HG03103 (cell line): ENCODE measurements around the gene ADAMTSL5.

Source experiments
- ATAC-seq: cut with Tn5 transposase; IDR thresholded peaks from one replicate; pipeline ENCODE4 v1.9.1; 2021; ENCODE audit warnings: low read depth; ENCODE audit not compliant: unreplicated experiment

The ADAMTSL5 gene

GRCh38 chr19:1497578-1498235 lies 15.1 kb downstream of the ADAMTSL5 start:
- ATAC-seq = no peak

- ATAC-seq = no peak
Measured at GRCh38 chr19:1496714-1497577, 15.9 kb downstream of the ADAMTSL5 start.

GRCh38 chr19:1495799-1496713 lies 16.8 kb downstream of the ADAMTSL5 start:
- ATAC-seq = no peak

- ATAC-seq = no peak
Measured at GRCh38 chr19:1495051-1495798, 17.6 kb downstream of the ADAMTSL5 start.

DNA sequence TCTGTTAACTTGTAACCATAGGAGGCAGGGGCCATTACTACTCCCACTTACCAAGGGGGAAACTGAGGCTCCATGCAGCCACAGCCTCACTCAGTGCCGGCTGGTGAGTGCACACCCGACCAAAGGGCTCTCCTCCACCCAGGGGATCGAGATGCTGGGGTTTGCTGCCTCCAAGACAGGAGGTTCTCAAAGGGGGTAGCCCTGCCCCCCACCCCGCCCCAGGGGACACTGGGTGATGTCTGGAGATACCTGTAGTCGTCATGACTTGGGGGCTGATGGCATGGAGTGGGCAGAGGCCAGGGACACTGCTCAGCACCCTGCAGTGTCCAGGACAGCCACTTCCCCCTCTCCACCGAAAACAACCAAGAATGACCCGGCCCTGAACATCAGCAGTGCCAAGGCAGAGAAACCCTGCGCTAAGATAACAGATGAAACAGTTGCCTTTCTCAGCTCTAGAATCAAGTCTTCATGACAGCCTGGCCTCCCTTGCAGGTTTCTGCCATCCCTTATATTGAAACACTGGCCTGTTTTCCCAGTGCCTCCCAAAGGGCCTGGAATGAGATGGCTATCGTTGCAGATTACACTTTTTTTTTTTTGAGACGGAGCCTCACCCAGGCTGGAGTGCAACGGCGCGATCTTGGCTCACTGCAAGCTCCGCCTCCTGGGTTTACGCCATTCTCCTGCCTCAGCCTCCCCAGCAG lies 18.6 kb downstream of the ADAMTSL5 start:
- no peak for ATAC-seq

GRCh38 chr19:1492474-1493006 lies 20.3 kb downstream of the ADAMTSL5 start:
- ATAC-seq = no peak

- no peak for ATAC-seq
Measured at GRCh38 chr19:1491849-1492170, 21.0 kb downstream of the ADAMTSL5 start.

GRCh38 chr19:1491114-1491848 lies 21.5 kb downstream of the ADAMTSL5 start, which contains the start of gene REEP6:
Gene REEP6, plus strand, starts transcription at chr19:1491181. Its CDS starts 89 bp downstream, at chr19:1491270.
- ATAC-seq = no peak

DNA sequence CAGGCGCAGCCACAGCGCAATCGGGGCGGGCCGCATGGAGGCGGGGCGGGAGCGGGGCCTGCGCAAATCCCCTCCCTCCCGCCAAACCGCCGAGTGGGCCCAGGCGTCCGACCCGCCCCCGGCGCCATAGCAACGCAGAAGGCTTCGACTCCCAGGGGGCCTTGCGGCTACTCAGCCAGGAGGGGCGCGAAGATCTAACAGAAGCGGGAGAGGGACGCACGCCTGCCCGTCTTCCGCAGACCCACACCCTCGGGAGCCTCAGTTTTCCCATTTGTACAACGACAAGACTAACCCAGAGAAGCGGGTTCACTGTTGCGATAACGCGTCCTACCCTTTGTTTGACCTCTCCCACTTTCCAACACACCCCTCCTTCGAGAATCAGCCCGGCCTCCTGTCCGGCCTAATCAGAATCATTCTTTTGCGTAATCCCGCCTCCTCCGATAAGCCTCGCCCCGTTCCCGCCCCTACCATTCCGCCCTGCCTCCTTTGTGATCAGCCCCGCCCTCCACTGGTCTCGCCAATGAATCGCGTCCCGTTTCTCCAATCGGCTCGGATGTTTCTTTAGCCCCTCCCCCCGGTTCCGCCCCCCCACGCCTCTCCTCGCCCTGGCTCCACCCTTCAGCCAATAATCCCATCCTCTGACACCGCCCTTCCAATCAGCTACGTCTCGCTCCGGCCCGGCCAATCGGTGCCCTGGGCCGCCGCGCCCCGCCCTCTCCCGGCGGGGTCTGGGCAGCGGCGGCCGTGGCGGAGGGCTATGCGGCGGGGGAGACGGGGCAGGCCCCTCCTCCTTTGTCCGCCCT lies 22.3 kb downstream of the ADAMTSL5 start, which contains the start of gene PCSK4:
Gene PCSK4 (minus strand): TSS at position 40 of the 803 bp plus-strand sequence. CDS start 4 bp downstream, at position 36.
- peak; percentile 73 for ATAC-seq

GRCh38 chr19:1489463-1490310 lies 23.1 kb downstream of the ADAMTSL5 start:
- no peak for ATAC-seq

DNA sequence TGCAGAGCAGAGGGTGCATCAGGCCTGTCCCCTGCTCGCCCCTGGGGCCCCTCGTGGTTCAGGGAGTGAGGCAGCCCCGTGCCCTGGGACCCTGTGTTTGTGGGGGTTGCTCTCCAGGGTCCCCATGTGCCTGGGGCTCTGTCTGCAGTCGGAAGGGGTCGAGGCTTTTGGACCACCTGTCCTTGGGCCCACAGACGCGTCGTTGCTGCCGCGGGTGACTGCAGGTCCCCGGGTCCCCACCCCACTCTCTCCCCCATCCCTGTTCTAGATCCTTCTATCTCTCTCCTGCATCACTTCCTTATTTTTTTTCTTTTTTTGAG lies 24.6 kb downstream of the ADAMTSL5 start:
- no peak for ATAC-seq

- ATAC-seq = no peak
Measured at GRCh38 chr19:1487576-1488281, 25.1 kb downstream of the ADAMTSL5 start.

DNA sequence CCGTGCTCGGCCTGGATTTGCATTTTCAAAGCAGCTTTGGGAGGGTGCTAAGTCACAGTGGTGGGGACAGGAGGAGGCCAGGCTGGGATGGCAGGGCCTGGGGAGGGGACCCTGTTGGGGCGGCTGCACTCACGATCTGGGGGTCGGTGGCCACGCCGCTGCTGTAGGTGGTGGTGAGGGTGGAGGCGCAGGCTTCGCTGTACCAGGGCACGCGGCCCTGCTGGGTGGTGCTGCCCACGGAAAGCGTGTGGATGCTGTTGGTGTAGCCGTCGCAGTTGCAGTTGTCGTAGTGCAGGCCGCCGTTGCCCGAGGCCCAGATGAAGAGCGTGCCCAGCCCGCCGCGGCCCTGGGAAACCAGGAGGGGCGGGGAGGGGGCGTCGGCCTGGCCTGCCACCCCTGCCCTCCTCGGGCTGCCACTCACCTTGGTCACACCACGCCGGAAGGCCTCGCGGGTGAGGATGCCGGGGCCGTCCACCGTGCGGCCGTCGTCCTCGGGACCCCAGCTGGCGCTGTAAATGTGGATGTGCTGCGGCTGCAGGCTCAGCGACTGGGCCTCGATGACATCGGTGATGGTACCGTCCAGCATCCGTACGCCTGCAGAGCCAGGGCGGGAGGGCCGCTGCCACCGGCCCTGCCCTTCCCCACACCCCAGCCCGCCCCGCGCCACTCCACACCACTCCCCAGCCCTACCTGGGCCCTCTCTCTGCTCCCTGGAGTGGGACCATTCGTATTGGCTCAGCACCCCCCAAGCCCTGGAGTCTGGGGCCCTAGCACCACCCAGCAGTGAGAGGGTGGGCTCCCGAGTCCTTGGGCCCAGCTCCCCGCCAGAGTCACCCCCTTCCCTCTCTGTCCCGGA lies 25.9 kb downstream of the ADAMTSL5 start:
- no peak for ATAC-seq

- no peak for ATAC-seq
Measured at GRCh38 chr19:1483979-1484428, 28.8 kb downstream of the ADAMTSL5 start.
